T-helper 17 cell (primary cell): ENCODE measurements around the gene RHBDD3. TPM values are rescaled to one million over a fixed set of nuclear protein-coding genes. Genes with fewer than 3 reads are reported as not detected.

ENCODE experiments used
- total RNA-seq, 4 donors: library from RNA in 2 of 4; stranded (reverse) in 2 of 4; gene quantifications; one replicate each; pipeline ENCODE4 v1.2.3 and lab custom pipeline; 2022 to 2026

The RHBDD3 gene
- total RNA-seq, 2 donors from 2014 or later, result 11.3 to 15.9 TPM

Other genes starting within 250 kb of the RHBDD3 start
- gene C22orf31, start 206.2 kb downstream of the RHBDD3 start, total RNA-seq, result not detected
- under 1 TPM; 0.15 to 0.26 TPM for gene KREMEN1, start 194.9 kb downstream of the RHBDD3 start, total RNA-seq
- gene EMID1, start 62.1 kb downstream of the RHBDD3 start, total RNA-seq, result not detected
- gene EWSR1, start 287 bp upstream of the RHBDD3 start, total RNA-seq, result 100 to 1,000 TPM; 323 to 335 TPM
- gene GAS2L1, start 38.7 kb upstream of the RHBDD3 start, total RNA-seq, result 10 to 100 TPM in 1 of 2 donors, 1 to 10 TPM in 1; 2.5 to 32.6 TPM
- gene RASL10A, start 47.7 kb upstream of the RHBDD3 start, total RNA-seq, result under 1 TPM in 1 of 2 donors, not detected in 1; 0.92 TPM
- 10 to 100 TPM; 41.2 to 42.8 TPM for gene AP1B1, start 120.6 kb upstream of the RHBDD3 start, total RNA-seq
- not detected for gene RFPL1, start 170.6 kb upstream of the RHBDD3 start, total RNA-seq
- gene NEFH, start 212.2 kb upstream of the RHBDD3 start, total RNA-seq, result under 1 TPM; 0.15 to 0.21 TPM